Smooth muscle cell (in vitro differentiated cells): ENCODE measurements around the gene ALLC. TPM values are rescaled to one million over a fixed set of nuclear protein-coding genes. Genes with fewer than 3 reads are reported as not detected.
"Not testable (repeated sequence)": the region's sequence is repeated elsewhere in the genome, so short reads cannot be mapped to it uniquely, and the experiment has no call there.

Source experiments
- DNase-seq: peaks from one replicate; lab custom pipeline; 2025; ENCODE audit not compliant: unreplicated experiment; lab: John Stamatoyannopoulos, UW
- H2AFZ ChIP-seq: fragments of 200-600 bp; sonication (generic); 2 replicates; pipeline ENCODE4 v1.6.0; 2016; ENCODE audit warnings: antibody characterized with exemption, low read depth, mild to moderate bottlenecking
- H3F3A ChIP-seq: fragments of 200-600 bp; sonication (generic); 2 replicates; pipeline ENCODE4 v1.6.0; 2017; ENCODE audit warnings: antibody characterized with exemption, low read depth
- H3K27ac ChIP-seq: fragments of 200-600 bp; sonication (generic); 2 replicates; pipeline ENCODE4 v1.5.1; 2016; ENCODE audit warnings: low read depth, mild to moderate bottlenecking
- H3K27me3 ChIP-seq: fragments of 200-600 bp; sonication (generic); 2 replicates; pipeline ENCODE4 v1.6.1; 2016; ENCODE audit warnings: low read depth, mild to moderate bottlenecking
- H3K36me3 ChIP-seq: fragments of 200-600 bp; sonication (generic); 2 replicates; pipeline ENCODE4 v1.5.1; 2016; ENCODE audit warnings: low read depth
- H3K4me1 ChIP-seq: fragments of 200-600 bp; sonication (generic); 2 replicates; pipeline ENCODE4 v1.5.1; 2016; ENCODE audit warnings: low read depth
- H3K4me2 ChIP-seq: fragments of 200-600 bp; sonication (generic); 2 replicates; pipeline ENCODE4 v1.6.0; 2016; ENCODE audit warnings: mild to moderate bottlenecking
- H3K4me3 ChIP-seq: fragments of 200-600 bp; sonication (generic); 2 replicates; pipeline ENCODE4 v1.5.1; 2016; ENCODE audit warnings: mild to moderate bottlenecking
- H3K79me2 ChIP-seq: fragments of 200-600 bp; sonication (generic); 2 replicates; pipeline ENCODE4 v1.6.0; 2016; ENCODE audit warnings: low read depth, mild to moderate bottlenecking
- H3K9ac ChIP-seq: fragments of 200-600 bp; sonication (generic); 2 replicates; pipeline ENCODE4 v1.6.0; 2016; ENCODE audit warnings: low read depth
- H3K9me3 ChIP-seq: fragments of 200-600 bp; sonication (generic); replicated peaks from 2 replicates; pipeline ENCODE4 v1.5.1; 2016; ENCODE audit warnings: low read depth
- H4K20me1 ChIP-seq: fragments of 200-600 bp; sonication (generic); 2 replicates; pipeline ENCODE4 v1.6.0; 2016; ENCODE audit warnings: low read depth
- WGBS: methylation state at CpG from one replicate; pipeline ENCODE4 v1.1.7; 2016; ENCODE audit warnings: low lambda C conversion rate; 5-methylcytosine and 5-hydroxymethylcytosine counted together
- polyA plus RNA-seq: library from polyadenylated mRNA; unstranded; fragments of >200 nt; fragmentation: Nextera tagmentation; extraction: Ambion mirVana; gene quantifications from 2 replicates; pipeline ENCODE4 v1.2.1, GENCODE V29; 2016
- total RNA-seq: library from RNA; depleted of rRNA; stranded (reverse); fragments of >200 nt; gene quantifications from 2 replicates; pipeline ENCODE4 v1.2.3, GENCODE V29; 2014
- TF ChIP-seq, protein P1 (sequence below): fragments of 200-600 bp; sonication (generic); IDR thresholded peaks from 2 replicates; pipeline ENCODE4 v1.5.1; 2017; ENCODE audit warnings: borderline replicate concordance, mild to moderate bottlenecking, antibody characterized with exemption; ENCODE audit not compliant: insufficient read depth, poor library complexity, severe bottlenecking

Gene ALLC
- total and polyA plus RNA-seq, 2 experiments from 2014 or later: not detected

DNA sequence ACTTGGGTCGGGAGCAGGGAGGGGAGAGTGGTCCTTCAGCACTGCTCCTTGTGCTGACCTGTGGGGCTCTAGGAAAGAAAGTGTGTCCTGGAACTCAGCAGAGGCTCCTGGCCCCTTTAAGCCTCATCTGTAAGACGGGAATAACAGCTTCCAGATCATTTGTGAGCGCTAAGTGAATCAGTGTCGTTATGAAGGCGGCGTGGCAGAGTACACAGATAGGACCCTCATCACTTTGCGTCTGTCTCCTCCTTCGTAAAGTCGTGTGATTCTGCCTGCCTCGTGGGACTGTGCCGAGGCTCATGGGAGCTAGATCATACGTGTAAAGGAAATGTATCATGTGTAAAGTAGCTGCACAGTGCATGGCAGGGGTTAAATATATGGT, 44.5 kb upstream of the ALLC start:
- H3K27ac ChIP-seq: no peak overlapping the region
- H3K9ac ChIP-seq: no peak overlapping the region
- H3K27me3 ChIP-seq: no peaks in the 10 kb centered on the region
- H3K4me1 ChIP-seq: peaks cover 4% of the 10 kb centered on the region
- no peaks in the 10 kb centered on the region for H3F3A ChIP-seq
- H3K9me3 ChIP-seq: no peaks in the 10 kb centered on the region
- 93% methylated on average over 12 of the region's 12 CpGs for WGBS
- no peaks in the 10 kb centered on the region for H3K36me3 ChIP-seq
- no peak for DNase-seq
- TF ChIP-seq, protein P1, sequence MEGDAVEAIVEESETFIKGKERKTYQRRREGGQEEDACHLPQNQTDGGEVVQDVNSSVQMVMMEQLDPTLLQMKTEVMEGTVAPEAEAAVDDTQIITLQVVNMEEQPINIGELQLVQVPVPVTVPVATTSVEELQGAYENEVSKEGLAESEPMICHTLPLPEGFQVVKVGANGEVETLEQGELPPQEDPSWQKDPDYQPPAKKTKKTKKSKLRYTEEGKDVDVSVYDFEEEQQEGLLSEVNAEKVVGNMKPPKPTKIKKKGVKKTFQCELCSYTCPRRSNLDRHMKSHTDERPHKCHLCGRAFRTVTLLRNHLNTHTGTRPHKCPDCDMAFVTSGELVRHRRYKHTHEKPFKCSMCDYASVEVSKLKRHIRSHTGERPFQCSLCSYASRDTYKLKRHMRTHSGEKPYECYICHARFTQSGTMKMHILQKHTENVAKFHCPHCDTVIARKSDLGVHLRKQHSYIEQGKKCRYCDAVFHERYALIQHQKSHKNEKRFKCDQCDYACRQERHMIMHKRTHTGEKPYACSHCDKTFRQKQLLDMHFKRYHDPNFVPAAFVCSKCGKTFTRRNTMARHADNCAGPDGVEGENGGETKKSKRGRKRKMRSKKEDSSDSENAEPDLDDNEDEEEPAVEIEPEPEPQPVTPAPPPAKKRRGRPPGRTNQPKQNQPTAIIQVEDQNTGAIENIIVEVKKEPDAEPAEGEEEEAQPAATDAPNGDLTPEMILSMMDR: no peak
- no peak overlapping the region for H3K4me2 ChIP-seq
- H2AFZ ChIP-seq: no peak overlapping the region
- H3K79me2 ChIP-seq: no peaks in the 10 kb centered on the region
- no peaks in the 10 kb centered on the region for H4K20me1 ChIP-seq
- H3K4me3 ChIP-seq: no peak overlapping the region

GRCh38 chr2:3614743-3615142, 43.3 kb upstream of the ALLC start:
- not testable (repeated sequence) for H3K27me3 ChIP-seq, H3F3A ChIP-seq, H3K4me1 ChIP-seq, H3K9me3 ChIP-seq, H2AFZ ChIP-seq, H4K20me1 ChIP-seq, H3K4me3 ChIP-seq, H3K36me3 ChIP-seq, H3K9ac ChIP-seq, H3K79me2 ChIP-seq, H3K27ac ChIP-seq, DNase-seq, H3K4me2 ChIP-seq
- 67% methylated on average over 2 of the region's 2 CpGs for WGBS

- WGBS: 86% methylated on average over 20 of the region's 46 CpGs
- H2AFZ ChIP-seq, H4K20me1 ChIP-seq, H3K4me2 ChIP-seq, H3K27ac ChIP-seq, H3K9me3 ChIP-seq, H3K4me1 ChIP-seq, DNase-seq, H3F3A ChIP-seq, H3K27me3 ChIP-seq, H3K9ac ChIP-seq, H3K79me2 ChIP-seq, H3K36me3 ChIP-seq, H3K4me3 ChIP-seq: not testable (repeated sequence)
Measured at GRCh38 chr2:3615541-3616200, 42.3 kb upstream of the ALLC start.

- not testable (repeated sequence) for H3K36me3 ChIP-seq, H3K9ac ChIP-seq, H3F3A ChIP-seq, H3K9me3 ChIP-seq, H2AFZ ChIP-seq, H3K4me3 ChIP-seq, DNase-seq, H3K4me1 ChIP-seq, H3K79me2 ChIP-seq, H3K4me2 ChIP-seq, H3K27me3 ChIP-seq, H3K27ac ChIP-seq, H4K20me1 ChIP-seq
- WGBS: 96% methylated on average over 19 of the region's 25 CpGs
Measured at GRCh38 chr2:3616435-3617197, 41.4 kb upstream of the ALLC start.

DNA sequence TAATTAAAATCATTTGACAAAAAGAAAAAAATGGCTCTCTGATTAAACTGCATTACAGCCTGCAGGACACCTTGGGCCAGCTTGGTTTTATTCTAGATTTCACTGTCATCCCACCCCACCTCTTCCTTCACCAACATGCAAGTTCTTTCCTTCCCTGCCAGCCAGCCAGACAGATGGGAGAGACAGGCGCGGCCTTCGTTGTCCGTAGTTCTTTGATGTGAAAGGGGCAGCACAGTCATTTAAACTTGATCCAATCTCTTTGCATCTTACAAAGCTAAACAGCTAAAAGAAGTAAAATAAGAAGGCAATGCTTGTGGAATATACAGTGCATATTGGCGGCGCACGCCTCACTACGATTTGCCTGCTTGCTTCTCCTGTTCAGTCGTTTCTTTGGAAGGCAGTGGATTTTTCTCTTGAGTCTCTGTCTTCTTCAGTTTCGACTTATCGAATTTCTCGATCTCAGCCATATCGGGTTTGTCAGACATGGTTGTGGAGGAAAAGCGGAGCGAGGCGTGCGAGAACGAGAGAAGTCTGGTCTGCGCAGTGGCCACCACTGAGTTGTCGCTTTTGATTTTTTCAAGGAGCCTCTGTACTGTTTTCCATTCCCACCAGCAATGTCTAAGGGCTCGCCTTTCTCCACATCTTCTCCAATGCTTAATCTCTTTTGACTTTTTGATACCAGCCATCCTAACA, 40.7 kb upstream of the ALLC start:
- Histone ChIP-seq H3K4me3 (no peak overlapping the region), H3K27me3 (no peaks in the 10 kb centered on the region), H3K79me2 (no peaks in the 10 kb centered on the region), H2AFZ (no peak overlapping the region), H3K9me3 (no peaks in the 10 kb centered on the region), H3K36me3 (no peaks in the 10 kb centered on the region), H3K4me1 (no peaks in the 10 kb centered on the region), H3K4me2 (no peak overlapping the region), H3K9ac (no peak overlapping the region), H3K27ac (no peak overlapping the region), H4K20me1 (no peaks in the 10 kb centered on the region), H3F3A (no peaks in the 10 kb centered on the region)
- WGBS: 98% methylated on average over 21 of the region's 21 CpGs
- no peak for DNase-seq
- TF ChIP-seq, protein P1: no peak
